G401.6 (cell line): ENCODE data around the gene FBXO44.
"Not testable (repeated sequence)": the region's sequence is repeated elsewhere in the genome, so short reads cannot be mapped to it uniquely, and the experiment has no call there.

Experiments
- FAIRE-seq: peaks from 2 replicates; lab custom pipeline; 2012; peaks lifted over from hg19 to GRCh38; lab: Jason Lieb, UNC

The FBXO44 gene, protein sequence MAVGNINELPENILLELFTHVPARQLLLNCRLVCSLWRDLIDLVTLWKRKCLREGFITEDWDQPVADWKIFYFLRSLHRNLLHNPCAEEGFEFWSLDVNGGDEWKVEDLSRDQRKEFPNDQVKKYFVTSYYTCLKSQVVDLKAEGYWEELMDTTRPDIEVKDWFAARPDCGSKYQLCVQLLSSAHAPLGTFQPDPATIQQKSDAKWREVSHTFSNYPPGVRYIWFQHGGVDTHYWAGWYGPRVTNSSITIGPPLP

DNA sequence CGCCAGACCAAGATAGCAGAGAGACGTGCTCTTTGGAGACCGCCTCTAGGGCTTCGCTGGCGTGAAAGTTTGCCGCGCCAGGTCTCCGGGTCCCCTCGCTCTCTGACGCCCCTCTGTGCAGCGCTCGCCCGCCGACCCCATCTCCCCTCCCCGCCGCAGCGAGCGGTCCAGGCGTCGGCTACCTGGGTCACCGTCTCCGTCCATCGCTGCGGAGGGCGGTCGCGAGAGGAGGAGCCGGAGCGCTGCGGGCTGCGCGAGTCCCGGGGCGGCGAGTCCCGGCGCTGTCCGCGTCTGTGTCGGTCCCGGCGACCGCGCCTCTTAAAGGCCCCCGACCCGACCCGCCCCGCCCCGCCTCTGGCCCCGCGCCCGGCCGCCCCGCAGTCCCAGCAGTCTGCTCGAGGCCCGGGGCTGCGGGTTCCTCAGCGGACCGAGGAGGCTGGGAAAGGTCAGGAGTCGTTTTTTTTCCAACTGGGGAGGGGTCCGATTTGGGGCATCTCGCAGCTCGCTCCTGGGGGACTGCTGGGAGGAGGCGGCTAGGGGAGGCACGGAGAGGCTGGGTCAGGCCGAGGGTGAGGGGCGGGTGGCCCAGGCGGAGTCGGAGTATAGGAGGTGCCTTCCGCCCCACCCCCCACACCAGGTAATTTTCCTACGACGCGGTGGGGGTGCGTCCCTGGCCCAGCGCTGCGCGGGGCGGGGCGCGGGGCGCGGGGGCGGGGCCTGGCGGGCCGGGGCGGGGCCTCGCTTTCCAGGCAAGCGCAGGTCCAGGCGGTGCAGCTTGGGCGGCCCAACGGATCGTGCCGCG lies at the start of gene FBXO44, which contains the start of gene FBXO2:
Gene FBXO44 (plus strand): TSS at position 741 of the 802 bp plus-strand sequence. CDS start 959 bp downstream, outside the sequence.
Gene FBXO2 (minus strand): TSS at position 293 of the 802 bp plus-strand sequence. CDS start 89 bp downstream, at position 204.
- FAIRE-seq = no peak

DNA sequence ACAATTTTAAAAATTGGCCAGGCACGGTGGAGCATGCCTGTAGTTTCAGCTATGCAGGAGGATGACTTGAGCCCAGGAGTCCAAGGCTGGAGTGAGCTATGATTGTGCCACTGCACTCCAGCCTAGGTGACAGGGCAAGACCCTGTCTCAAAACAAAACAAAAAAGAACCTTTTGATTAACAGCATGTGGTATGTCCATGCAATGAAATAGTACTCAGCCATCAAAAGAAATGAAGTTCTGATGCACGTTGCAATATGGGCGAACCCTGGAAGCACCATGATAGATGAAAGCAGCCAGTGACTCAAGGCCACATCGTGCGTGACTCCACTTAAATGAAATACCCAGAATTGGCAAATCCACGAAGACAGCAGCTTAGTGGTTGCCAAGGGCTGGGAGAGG lies 47.9 kb upstream of the FBXO44 start:
- FAIRE-seq = no peak

DNA sequence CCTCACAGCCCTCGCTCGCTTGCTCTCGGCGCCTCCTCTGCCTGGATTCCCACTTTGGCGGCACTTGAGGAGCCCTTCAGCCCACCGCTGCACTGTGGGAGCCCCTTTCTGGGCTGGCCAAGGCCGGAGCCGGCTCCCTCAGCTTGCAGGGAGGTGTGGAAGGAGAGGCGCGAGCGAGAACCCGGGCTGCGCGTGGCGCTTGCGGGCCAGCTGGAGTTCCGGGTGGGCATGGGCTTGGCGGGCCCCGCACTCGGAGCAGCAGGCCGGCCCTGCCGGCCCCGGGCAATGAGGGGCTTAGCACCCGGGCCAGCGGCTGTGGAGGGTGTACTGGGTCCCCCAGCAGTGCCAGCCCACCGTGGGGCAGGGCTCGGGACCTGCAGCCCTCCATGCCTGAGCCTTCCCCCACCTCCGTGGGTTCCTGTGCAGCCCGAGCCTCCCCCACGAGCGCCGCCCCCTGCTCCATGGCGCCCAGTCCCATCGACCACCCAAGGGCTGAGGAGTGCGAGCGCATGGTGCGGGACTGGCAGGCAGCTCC lies 46.0 kb upstream of the FBXO44 start:
- not testable (repeated sequence) for FAIRE-seq

DNA sequence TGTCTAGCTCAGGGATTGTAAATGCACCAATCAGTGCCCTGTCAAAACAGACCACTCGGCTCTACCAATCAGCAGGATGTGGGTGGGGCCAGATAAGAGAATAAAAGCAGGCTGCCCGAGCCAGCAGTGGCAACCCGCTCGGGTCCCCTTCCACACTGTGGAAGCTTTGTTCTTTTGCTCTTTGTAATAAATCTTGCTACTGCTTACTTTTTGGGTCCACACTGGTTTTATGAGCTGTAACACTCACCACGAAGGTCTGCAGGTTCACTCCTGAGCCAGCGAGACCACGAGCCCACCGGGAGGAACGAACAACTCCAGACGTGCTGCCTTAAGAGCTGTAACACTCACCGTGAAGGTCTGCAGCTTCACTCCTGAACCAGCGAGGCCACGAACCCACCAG lies 45.3 kb upstream of the FBXO44 start:
- FAIRE-seq = not testable (repeated sequence)

DNA sequence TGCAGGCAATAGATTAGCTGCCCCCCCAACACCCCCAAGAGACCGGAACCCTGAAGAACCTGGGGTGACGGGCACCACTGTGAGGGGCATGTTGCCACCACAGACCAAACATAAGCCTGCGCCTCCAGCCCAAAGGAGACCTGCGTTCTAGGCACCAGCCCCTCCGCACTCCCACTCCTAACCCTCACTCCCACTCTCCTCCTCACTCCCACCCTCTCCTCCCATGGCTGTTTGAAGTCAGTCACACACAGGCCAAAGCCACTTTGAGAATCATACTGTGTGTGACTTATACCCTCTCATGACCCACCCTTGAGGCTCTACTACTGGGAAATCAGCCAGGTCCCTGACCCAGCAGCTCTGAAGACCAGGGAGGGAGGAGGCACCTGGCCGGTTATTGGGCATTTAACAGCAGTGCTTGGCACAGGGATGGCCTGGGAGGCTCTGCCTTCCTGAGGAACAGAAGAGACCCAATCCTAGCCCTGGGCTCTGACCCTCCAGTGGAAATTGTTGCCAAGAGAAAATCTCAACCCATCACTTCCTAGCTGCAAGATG lies 44.0 kb upstream of the FBXO44 start:
- no peak for FAIRE-seq

DNA sequence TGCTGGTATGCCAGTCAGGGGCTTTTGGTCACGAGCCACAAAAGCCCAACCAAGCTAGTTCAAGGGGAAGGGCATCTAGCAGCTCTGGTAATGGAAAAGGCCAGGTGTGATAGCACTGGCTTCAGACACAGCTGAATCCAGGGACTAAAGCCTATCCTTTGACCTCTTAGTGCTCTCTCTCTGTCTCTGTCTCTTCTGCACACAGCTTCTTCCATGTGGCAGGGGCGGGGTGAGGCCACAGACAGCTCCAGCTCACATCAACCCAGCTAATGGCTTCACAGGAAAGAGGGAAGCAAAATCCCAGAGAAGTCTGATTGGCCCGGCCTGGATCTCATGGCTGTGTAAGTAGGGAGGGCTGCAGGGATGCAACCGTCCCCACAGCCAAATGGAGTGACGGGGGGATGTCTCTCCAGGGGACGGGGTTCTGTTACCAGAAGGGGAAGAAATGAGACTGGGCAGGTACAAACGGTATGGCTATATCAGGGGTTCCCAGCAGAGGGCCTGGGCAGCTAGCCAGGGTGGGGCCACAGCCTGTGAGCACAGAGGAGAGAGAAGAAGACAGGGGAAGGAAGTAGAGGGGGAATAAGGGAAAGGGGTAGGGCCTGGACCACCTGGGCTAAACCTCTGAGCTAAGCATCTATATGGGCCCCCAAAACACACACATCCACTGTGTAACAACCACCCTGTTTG lies 42.9 kb upstream of the FBXO44 start:
- no peak for FAIRE-seq

DNA sequence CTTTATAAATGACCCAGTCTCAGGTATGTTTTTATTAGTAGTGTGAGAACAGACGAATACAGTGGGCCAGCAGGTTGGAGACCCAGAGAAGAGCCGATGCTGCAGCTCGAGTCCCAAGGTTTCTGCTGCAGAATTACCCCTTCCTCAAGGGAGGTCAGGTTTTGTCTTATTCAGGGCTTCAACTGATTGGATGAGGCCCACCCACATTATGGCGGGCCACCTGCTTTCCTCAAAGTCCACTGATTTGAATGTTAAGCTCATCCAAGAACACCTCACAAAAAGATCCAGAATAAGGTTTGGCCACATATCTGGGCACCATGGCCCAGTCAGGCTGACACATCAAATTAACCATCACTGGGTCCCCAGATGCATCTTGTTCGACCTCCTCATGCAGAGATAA lies 41.3 kb upstream of the FBXO44 start:
- no peak for FAIRE-seq

DNA sequence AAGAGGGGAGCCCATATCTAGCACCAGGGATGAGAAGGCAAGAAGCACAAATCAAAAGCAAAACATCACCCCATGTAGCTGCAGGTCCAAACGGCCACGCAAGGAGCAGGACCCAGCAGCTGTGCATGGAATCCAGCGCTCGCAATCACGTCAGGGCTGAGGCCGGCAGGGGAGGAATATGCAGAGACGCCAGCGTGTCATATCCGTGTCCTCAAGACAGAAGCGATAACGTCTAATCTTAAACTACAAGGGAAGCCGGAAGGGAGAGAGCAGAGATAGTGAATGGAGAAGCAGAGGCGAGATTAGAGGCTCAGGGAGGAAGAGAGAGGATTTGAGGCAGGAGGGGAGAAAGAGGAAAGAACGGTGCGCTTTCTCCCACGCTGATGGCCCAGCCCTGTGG lies 39.6 kb upstream of the FBXO44 start:
- no peak for FAIRE-seq

DNA sequence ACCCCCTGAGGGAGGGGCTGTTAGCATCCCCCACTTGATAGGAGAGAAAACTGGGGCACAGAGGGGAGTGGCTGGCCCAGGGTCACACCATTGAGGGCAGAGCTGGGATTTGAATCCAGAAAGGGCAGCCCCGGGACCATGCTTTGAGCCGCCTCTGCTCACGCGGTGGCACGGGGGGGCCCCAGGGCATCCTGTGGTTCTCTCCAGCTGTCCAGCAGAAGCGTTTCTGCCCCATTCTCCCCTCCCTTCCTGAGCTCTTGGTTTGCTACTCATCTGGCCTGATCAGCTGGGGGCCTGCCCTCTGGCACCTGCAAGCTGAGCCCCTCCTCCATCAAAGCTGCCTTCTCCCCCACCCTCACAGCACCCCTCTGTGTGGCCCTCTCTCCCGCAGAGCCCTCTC lies 37.9 kb upstream of the FBXO44 start:
- FAIRE-seq = no peak

DNA sequence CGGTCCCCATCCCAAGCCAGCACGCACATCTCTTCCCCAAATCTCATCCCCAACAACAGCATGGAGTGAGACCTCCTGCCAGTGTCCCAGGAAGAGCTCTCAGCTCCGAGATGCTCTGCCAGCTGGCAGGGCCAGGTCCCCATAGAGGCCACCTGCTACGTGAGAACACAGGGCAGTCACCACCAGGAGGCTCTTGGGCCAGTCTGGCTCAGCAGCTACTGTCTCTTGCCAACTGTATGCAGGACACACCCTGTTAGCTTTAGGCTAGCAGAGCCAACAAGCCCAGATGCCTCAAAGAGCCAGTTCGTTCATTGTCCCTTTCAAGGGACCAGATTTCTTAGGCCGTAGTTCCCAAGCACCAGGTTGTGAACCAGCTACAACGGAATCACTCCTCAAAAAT lies 37.4 kb upstream of the FBXO44 start:
- FAIRE-seq = no peak

DNA sequence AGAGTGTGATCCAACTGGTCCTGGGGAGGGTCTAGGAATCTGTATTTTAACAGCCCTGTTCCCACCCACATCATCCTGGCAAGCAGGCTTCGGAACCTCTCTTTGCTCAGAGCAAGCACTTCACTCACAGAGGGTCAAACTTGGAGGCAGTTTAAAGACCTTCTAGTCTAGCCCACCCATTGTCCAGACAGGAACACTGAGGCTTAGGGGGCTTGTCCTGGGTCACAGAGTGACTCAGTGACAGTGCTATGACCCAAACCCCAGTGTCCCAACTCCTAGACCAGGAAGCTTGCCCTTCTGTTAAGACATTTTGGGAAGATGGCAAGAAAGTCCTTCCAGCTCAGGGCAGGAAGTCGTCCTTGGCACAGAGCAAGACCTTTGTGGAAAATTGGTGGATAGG lies 36.9 kb upstream of the FBXO44 start:
- FAIRE-seq = no peak

DNA sequence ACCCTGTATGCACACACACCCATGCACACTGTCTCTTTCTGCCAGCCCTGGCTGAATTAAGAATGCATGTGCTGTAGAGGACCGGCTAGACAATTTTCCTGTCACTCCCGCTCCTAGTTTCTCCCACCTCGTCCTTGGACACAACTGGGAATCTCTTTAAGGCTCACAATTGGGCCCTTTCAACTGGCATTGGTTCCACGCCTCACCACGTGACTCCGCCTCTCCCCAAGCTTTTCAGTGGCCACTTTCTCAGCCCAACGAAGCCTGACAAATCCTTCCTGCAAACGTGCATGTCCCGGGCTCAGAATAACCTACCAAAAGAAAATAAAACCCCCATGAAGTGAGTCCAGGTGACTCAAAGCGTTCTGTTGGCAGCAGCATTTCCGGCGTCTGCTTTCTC lies 34.3 kb upstream of the FBXO44 start:
- FAIRE-seq = no peak

DNA sequence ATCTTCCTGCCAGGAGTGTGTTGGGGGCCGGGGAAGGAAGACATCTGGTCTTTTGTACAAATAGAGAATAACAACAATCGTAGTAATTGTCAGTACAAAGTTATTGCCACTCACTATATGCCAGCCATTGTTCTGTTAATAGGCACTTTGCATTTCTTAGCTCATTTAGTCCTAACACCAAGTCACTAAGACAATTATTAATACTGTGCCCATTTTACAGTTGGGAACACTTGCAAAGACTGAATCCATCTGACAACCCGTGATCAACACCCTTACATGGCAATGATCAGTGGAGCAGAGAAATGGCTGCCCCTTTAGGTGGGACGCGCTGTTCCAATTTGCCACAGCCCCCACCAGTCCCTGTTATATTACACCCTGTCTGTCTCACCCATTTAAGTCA lies 33.8 kb upstream of the FBXO44 start:
- FAIRE-seq = no peak

DNA sequence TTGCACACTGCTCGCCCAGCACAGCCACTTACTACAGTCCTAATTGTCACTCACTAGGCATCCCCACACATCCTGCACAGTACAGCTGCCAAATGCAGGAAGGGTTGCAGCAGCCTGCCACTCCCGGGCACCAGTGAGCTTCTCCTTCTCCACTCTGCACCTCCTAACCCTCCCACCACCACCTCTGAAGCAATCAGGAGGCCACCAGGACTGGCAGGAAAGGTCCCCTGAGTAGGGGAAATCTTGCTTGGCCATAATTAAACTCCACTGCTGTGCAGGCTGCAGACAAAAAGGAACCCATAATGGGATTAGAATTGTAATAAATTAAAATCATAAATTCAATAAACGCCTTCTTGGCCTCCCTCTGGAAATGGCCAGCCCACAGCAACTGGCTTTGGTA lies 32.3 kb upstream of the FBXO44 start:
- FAIRE-seq = no peak

DNA sequence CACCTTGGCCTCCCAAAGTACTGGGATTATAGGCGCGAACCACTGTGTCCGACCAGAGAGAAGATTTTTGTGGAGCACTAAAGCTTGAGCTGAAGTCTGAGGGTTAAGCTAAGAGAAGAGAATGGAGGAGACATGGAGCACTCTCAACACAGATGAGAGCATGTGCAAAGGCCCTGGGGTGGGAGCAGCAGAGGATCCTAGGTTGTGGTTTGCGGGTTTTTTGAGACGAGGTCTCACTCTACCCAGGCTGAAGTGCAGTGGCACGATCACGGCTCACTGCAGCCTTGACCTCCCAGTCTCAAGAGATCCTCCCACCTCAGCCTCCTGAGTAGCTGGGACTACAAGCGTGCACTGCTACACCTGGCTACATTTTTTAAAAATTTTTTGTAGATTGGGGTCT lies 31.0 kb upstream of the FBXO44 start:
- FAIRE-seq = no peak

DNA sequence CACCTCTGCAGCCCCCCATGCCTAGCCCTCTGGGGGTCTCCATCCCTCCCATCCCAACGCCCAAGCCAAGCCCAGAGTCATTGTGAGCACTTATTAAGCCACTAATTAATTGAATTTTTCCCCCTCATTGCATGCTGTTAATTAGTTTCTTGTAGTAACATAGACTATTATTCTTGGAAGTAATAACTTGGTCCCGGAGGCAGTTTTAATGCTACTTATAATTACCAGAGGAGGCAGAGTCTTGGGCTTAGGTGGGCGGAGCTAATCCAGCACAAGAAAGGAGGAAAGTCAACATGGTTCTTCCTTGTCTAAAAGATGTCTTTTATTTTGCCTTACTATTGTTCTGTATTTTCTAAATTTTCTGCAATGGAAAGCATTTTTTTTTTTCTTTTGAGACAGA lies 28.1 kb upstream of the FBXO44 start:
- FAIRE-seq = no peak

DNA sequence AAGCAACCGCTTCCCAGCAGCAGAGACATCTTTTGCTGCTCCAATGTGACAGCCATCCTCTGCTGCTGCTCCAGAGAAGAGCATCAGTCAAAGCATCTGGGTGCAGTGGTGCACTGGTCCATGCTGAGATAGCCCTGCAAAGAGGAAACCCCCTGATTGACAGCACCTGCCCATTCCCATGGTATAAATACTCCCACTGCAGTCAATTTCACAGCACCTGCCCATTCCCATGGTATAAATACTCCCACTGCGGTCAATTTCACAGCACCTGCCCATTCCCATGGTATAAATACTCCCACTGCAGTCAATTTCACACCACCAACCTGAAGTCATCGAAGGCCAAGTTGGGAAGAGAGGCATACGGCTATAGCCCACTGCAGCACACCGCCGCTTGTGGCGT lies 25.9 kb upstream of the FBXO44 start:
- FAIRE-seq = no peak

DNA sequence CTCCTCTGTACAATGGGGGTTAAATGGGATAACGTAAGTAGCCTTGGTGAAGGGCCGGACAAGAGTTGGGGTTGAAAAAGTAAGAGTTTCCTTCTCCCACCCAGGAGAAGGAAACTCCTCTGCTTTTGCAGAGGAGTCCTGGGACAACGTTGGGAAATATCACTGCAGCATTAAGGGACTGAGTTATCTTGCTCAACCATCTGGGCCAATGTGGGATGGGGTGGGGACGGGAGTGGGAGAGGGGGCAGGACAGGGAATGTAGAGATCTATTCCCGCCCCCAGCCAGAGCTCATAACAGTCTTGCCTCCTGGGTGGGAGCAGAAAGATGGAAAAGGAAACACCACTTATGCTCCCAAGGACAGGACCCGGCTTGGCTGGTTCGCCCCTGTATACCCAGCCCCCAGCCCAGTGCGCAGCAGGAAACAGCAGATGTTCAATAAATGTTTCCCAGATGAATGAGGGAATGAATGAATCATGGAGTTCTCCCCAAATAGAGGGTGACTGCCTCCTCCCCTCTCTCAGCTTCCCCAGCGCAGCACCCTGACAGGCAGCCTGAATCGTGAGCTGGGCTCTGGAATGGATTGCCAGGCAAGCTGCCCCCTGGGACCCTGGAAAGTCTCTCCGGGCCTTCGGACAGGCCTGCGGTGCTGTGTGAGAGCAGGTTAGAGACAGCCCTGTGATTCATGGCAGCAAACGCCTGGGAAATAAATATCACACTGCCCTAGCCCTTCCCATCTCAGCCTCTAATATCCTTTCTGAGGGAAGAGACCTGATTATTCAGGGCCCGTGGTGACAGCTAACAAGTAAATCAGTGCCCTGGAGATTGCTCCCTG lies 25.3 kb upstream of the FBXO44 start:
- no peak for FAIRE-seq

DNA sequence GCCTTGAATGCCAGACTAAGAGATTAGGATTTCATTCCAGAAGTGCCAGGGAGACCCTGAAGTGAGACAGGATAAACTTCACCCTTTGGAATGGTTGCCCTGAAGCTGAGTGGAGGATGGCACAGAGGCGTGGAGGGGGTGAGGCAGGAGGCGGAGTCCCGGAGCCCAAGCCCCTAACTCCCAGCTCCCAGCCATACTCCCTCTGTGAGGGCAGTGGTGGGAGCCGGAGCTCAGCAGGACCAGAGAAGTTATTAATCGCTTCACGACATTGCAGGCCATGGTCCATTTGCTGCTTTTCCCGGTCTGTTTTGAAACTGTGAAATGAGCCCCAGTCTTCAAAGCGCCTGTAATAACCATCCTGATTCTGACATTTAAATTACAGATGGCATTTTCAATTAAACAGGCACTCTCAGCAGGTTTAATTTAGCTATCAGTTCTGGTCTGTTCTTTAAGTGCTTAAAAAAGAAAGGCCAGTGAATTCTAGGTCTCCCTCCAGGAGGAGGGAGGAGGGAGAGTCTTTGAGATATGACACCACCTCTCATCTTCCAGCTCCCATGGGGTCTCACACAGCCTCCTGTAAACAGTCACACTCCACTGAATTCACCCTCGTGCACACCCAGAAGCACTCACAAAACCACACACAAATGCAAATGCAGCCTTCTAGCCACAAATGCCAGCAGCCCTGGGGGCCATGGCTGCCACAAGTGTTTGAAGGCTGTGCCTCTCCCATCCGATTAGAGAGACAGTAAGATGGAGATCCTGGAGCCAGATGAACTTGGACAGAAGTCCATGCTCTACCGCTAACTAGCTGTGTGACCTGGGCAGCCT lies 20.1 kb upstream of the FBXO44 start:
- no peak for FAIRE-seq

DNA sequence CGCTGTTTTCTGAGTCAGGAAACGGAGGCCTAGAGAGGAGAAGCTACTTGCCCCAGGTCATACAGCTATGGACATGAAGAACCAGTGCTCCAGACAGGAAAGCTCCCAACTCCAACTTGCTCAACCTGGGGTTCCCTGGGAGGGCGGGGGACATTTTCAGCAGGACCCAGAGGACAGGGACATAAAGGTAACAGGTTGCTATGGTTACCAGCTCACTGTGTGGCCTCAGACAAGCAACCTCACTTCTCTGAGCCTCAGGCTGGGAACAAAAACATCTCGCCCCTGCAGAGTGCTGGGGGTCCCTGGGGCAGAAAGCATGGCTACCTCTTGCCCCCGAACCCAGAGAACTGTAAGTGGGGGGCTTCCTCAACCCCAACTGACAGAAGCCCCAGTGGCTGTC lies 16.6 kb upstream of the FBXO44 start:
- FAIRE-seq = no peak

DNA sequence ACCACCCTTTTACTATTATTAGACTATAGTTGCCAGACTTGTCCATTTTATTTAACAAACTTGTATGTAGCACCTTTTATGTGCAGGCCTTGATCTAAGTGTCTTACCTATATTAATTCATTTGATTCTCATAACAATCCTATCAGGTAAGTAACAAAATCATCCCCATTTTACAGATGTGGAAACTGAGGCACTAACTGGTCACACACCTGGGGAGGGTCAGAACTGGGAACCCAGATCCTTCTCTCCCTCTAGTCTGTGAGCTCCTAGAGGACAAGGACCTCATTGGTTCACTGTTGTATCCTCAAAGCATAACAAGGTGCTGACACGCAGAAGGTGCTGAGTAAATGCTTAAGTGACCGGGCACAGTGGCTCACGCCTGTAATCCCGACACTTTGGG lies 15.3 kb upstream of the FBXO44 start:
- FAIRE-seq = no peak
